CD4-positive, alpha-beta T cell treated with Interleukin-17A for 4 hours (primary cell): ENCODE data around the gene SLC12A4.
A peak's percentile ranks its signal among the peaks of the same experiment; 100 is the strongest.
"Not testable (repeated sequence)": the region's sequence is repeated elsewhere in the genome, so short reads cannot be mapped to it uniquely, and the experiment has no call there.

Experiments
- DNase-seq: peaks from one replicate; pipeline ENCODE4 v3.0.0-alpha.2; 2020; ENCODE audit warnings: mixed read lengths

The SLC12A4 gene

GRCh38 chr16:67987460-67988160 is 19.2 kb upstream of the SLC12A4 start:
- DNase-seq, result no peak

GRCh38 chr16:67986949-67987348 is 18.5 kb upstream of the SLC12A4 start:
- DNase-seq, result no peak

- DNase-seq, result no peak
Observed at GRCh38 chr16:67982011-67982696, 13.7 kb upstream of the SLC12A4 start.

- peak; percentile 21 for DNase-seq
Observed at GRCh38 chr16:67979955-67980678, 11.7 kb upstream of the SLC12A4 start, which contains the start of gene DPEP3. TSS of gene DPEP3 (minus strand) at chr16:67980499. CDS start at chr16:67980380, 119 bp downstream.

GRCh38 chr16:67977469-67978227 is 9.2 kb upstream of the SLC12A4 start:
- DNase-seq, result no peak

GRCh38 chr16:67977005-67977404 is 8.6 kb upstream of the SLC12A4 start:
- DNase-seq, result no peak

DNA sequence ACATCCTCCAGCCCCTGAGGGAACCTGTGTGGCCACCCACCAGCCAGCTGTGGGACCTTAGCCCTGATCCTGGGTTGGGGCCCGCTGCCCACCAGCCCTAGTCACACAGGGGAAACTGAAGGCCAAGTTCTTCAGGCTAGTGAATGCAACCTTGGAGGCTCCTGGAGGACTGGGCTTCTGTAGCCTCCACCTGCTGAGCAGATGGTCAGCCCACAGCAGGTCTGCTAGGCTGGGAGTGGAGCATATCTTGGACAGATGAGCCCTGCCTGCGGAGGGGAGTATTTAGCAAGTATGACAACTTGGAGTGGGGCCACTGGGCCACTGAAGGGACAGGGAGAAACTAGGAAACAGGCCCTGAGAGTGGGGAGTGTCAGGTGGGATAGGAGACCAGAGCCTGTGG is 7.8 kb upstream of the SLC12A4 start:
- DNase-seq, result no peak

DNA sequence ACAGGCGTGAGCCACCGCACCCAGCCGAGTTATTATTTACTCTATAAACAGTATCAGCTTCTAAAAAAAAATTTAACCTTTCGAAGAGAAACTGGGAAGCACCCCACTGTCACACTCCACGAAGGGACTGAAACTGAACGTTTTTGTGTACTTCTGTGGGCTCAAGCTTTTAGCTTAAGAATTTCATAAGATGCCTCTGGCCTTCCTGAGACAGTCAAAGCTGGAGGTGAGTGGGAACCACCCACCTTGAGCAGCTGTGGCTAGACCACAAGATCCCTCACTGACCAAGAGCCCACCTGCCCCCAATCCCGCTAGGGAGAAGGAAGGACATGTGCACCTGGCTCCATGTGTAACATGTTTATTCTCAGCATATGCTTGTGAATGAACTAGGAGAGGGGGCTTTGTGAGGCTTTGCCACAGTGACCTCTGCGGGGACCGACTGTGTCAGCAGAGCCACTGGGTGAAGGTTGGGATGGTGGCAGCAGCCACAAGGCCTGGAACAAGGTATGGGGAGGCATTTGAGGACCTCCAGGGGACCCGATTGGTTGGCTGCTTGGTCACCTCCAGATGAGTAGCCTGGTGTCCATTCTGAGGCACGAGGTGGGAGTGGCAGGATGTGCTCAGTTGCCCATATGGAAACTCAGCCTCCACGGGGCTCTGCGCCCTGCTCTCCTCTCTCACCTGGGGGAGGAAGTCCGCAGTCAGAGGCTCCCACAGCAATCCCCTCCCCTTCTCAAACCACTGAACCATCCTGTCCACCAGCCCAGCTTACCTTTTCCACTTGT is 7.1 kb upstream of the SLC12A4 start:
- no peak for DNase-seq

DNA sequence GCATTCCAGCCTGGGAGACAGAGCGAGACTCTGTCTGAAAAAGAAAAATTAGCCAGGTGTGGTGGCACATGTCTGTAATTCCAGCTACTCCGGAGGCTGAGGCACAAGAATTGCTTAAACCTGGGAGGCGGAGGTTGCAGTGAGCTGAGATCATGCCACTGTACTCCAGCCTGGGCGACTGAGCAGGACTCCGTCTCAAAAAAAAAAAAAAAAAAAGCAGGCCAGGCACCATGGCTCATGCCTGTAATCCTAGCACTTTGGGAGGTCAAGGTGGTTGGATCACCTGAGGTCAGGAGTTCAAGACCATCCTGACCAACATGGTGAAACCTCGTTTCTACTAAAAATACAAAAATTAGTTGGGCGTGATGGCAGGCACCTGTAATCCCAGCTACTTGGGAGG is 3.8 kb upstream of the SLC12A4 start:
- DNase-seq, result not testable (repeated sequence)

- DNase-seq, result no peak
Observed at GRCh38 chr16:67971111-67971510, 2.7 kb upstream of the SLC12A4 start.

- peak; percentile 12 for DNase-seq
Observed at GRCh38 chr16:67969254-67970039, 1.0 kb upstream of the SLC12A4 start.

DNA sequence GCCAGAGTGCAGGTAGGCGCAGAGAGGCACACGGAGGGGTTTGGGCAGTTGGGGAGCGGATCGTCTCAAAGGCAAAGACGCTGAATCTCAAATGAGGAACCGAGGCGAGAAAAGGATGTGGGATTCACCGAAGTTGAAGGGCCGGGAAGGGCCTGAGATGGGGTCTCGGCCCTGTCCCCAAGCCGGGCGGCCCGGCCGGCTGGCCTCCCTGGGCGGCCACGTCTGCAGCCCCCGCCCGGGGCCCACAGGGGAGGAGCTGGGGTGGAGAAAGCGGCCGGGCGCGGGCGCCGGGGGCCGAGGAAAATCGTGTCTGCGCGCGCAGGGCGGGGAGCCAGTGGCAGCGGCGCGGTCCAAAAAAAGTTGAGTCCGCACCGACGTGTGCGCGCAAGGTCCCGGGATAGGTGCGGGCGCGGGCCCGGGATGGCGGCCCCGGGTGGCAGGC is 458 bp downstream of the SLC12A4 start:
- peak; percentile 48 for DNase-seq

- DNase-seq, result peak; percentile 20
Observed at GRCh38 chr16:67967183-67967957, 1.1 kb downstream of the SLC12A4 start.

GRCh38 chr16:67966549-67967182 is 1.8 kb downstream of the SLC12A4 start:
- DNase-seq, result no peak

- no peak for DNase-seq
Observed at GRCh38 chr16:67965668-67966548, 2.5 kb downstream of the SLC12A4 start.

DNA sequence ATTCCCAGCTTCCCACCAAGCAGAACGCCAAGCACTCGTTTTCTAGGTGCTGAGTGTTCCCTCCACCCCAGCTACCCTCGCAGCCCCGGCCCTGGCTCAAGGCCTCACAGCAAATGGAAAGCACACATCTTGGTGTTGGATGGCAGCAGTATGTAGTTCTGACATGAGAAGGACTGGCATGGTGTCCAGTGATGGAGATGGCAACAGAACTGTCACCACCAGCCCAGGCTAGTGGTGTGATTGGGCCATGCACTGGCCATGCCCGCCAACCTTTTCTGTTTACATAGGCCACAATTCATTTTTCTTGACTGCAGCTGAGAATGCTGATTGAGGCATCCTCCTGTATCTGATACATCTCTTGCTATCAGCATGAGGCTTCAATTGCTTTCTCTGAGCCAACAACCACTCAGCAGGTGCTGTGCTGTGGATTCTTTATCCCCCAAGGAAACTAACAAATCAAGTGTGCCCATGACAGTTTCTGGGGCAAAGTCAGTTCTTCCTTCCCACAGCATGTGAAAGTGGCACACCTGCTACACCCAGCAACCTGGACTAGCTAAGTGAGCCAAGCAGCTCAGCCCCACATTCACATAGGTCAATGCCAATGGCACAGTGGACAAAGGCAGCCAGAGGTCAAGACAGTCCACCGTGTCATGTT is 3.8 kb downstream of the SLC12A4 start:
- DNase-seq, result no peak

DNA sequence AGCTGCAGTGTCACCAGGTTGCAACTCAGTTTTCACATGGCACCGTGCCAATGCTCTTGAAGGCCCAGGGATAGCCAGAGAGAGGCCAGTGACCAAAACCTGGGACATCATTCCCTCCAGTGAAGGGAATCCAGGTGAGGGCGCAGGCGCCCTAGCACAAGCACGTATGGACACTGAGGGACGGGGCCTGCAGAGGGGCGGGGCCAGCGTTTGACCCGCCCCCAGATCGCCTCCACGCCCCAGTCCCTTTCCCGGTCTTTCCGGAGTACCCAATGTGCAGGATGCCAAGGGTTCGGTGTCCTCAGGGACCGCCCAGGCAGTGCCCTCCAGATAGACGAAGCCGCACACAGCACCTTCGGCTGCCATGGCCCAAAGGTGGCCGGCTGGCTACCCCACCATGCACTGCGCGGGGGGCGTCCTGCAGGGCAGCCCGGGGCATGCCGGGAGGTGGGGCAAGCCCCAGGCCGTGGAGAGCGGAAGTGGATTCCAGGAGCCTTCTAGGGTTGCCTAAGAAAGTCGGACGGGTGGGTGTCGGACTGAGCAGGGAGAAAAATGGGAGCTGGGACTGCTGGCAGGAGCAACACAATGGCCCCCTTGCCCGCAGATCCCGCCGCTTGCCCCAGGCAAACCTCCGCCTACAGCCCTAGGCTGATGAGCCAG is 4.6 kb downstream of the SLC12A4 start:
- no peak for DNase-seq

DNA sequence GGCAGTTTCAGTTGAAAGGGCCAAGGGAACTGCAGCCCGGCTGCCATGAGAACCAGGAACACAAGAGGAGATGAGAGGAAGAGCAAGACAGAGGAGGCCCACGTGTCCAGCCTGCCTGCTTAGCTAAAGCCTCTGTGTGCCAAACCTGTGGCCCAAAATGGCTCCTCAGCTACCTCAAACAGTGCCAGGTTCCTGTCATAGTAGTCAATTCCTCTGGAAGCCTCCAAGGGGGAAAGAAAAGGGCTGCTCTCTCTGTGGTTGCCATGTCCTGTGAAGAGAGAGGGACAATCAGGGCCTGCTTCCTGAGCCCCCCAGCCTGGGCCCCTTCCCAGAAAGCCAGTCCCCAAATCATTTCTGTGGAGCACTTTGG is 5.2 kb downstream of the SLC12A4 start:
- no peak for DNase-seq
